AG09319 (cell line): ENCODE data around the gene CNR1.

Experiments used
- DNase-seq: peaks from one replicate; pipeline ENCODE4 v3.0.0-alpha.2; 2010; ENCODE audit warnings: low read depth; ENCODE audit errors: extremely low read depth
- CTCF ChIP-seq: IDR thresholded peaks from 2 replicates; pipeline ENCODE4 v1.5.1; 2011; ENCODE audit warnings: low read depth, mild to moderate bottlenecking, inconsistent platforms, low read length, moderate library complexity

Gene CNR1

GRCh38 chr6:88143421-88144157 is 22.6 kb downstream of the CNR1 start:
- DNase-seq: no peak
- TF ChIP-seq CTCF: no peak

GRCh38 chr6:88142297-88142668 is 23.9 kb downstream of the CNR1 start:
- DNase-seq: no peak
- TF ChIP-seq CTCF: no peak

DNA sequence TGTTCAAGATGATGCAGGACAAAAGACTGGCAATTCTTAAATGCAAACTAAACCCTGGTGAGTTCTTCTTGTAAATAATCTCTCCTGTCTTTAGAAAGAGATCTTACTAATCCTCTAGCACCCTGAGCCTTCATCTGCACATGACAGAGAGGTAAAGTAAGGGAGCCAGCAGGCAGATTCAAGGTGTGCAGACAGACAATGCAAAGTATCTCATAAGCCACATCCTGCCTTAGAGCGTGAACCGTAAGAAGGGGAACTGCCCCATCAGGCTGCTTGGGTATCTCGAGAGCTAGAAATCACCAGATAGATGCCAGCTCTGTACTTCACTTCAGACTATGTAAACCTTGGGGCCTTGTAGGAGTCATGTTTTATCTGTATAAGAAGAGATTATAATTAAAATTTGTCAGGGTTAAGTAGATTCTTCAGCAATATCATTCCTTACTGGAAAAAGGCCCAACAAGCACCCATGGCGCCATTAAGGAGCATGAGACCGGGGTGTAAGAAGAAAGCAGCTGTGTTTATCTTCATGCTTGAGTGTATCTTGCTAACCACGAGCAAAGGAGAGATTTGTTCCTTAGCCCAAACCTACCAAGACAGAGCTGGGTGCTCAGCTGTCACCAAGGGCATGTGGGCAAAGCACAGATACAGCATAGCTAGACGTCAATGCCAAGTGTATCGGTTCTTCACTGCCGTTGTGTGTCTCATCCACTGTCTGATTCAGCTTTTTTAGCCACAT is 24.4 kb downstream of the CNR1 start:
- no peak for DNase-seq
- TF ChIP-seq CTCF: no peak

DNA sequence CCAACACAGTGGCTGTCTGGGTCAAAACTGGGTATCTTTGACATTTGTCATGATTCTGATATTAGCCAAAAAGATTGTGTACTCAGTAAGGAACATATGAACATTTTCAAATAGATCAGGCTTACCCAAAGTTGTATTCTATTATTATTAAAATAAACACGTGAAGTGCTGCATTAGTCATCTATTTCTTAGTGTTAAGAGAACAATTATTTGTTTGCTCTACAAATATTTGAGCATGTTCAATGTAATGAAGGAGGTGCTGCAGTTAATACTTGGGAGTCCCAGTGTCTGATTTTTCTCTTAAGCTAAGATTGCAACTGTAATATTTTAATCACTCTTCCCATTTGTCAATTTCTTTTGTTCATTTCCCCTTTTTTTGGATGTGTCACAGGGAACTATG is 28.2 kb downstream of the CNR1 start:
- DNase-seq: no peak
- TF ChIP-seq CTCF: no peak

GRCh38 chr6:88135578-88136114 is 30.5 kb downstream of the CNR1 start:
- DNase-seq: no peak
- TF ChIP-seq CTCF: no peak

DNA sequence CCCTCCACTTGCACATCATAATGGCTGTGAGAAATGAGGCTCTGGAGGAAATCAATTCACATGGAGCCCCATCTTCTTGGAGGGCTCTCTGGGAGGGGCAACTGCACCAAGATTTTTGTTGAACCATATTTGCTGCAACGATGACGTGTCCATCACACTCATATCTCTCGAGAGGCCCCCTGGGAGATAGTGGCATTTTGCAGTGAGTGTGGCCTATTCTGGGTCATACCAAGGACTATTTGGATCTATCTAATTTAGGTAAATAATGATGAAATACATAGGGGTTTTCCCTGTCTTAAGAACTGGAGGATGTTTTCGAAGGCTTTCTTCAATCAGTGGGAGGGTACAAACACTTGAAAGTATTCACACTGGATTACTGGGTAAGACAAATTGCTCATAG is 31.6 kb downstream of the CNR1 start:
- TF ChIP-seq CTCF: no peak
- no peak for DNase-seq

- TF ChIP-seq CTCF: no peak
- DNase-seq: no peak
These were observed 32.4 kb downstream of the CNR1 start for GRCh38 chr6:88133718-88134117.
